CD4-positive, alpha-beta memory T cell (primary cell): ENCODE results near the gene C11orf21. TPM values are rescaled to one million over a fixed set of nuclear protein-coding genes. Genes with fewer than 3 reads are reported as not detected.
"Not testable (repeated sequence)": the region's sequence is repeated elsewhere in the genome, so short reads cannot be mapped to it uniquely, and the experiment has no call there.

Experiments
- CTCF ChIA-PET: fragments of 350-600 bp; sonication (Branson Sonifier 250); formaldehyde crosslinking; loops from one replicate; lab custom pipeline; 2021; ENCODE audit warnings: inconsistent platforms; ENCODE audit not compliant: partially characterized antibody; lab: Charles Lee
- POLR2A ChIA-PET: fragments of 350-600 bp; sonication (Branson Sonifier 250); formaldehyde crosslinking; loops from one replicate; lab custom pipeline; 2021; ENCODE audit not compliant: partially characterized antibody; lab: Charles Lee
- DNase-seq, 5 donors: peaks; one replicate each; pipeline versions ENCODE4 v3.0.0 to v3.0.0-alpha.2; 2020 to 2022; ENCODE audit warnings: mixed read lengths in 1 of 5
- H3K27ac ChIP-seq: one replicate; pipeline ENCODE4 v1.7.0; 2013; ENCODE audit warnings: low read depth, low read length
- H3K27me3 ChIP-seq: 2 replicates; pipeline ENCODE4 v1.7.0; 2013; ENCODE audit warnings: mild to moderate bottlenecking, low read length, moderate library complexity; ENCODE audit not compliant: insufficient read depth
- H3K36me3 ChIP-seq: 2 replicates; pipeline ENCODE4 v1.7.0; 2013; ENCODE audit warnings: mild to moderate bottlenecking, low read length, moderate library complexity; ENCODE audit not compliant: insufficient read depth
- H3K4me1 ChIP-seq: 2 replicates; pipeline ENCODE4 v1.7.0; 2013; ENCODE audit warnings: mild to moderate bottlenecking, low read length, moderate library complexity; ENCODE audit not compliant: insufficient read depth
- H3K4me3 ChIP-seq, 2 donors: one replicate each; pipeline ENCODE4 v1.7.0; 2013; ENCODE audit warnings: low read length in 2 of 2, mild to moderate bottlenecking in 1 of 2
- H3K9me3 ChIP-seq, 2 donors: one replicate each; pipeline ENCODE4 v1.7.0; 2013; ENCODE audit warnings: low read length in 2 of 2, control low read depth in 1 of 2; ENCODE audit not compliant: control insufficient read depth in 1 of 2
- H3K27ac Mint-ChIP-seq, 7 donors: one replicate each; pipeline ENCODE4 v1.8.0; 2020 to 2021; ENCODE audit warnings: mixed read lengths in 7 of 7, mild to moderate bottlenecking in 6 of 7, inconsistent platforms in 3 of 7, moderate library complexity in 3 of 7
- H3K27me3 Mint-ChIP-seq, 2 donors: one replicate each; pipeline ENCODE4 v1.8.0; 2020 to 2021; ENCODE audit warnings: mixed read lengths in 2 of 2
- H3K36me3 Mint-ChIP-seq, 2 donors: one replicate each; pipeline ENCODE4 v1.8.0; 2020 to 2021; ENCODE audit warnings: mixed read lengths in 2 of 2, inconsistent platforms in 1 of 2, mild to moderate bottlenecking in 1 of 2
- H3K4me1 Mint-ChIP-seq, 4 donors: one replicate each; pipeline ENCODE4 v1.8.0; 2020 to 2021; ENCODE audit warnings: mixed read lengths in 4 of 4, mild to moderate bottlenecking in 1 of 4
- H3K4me3 Mint-ChIP-seq, 8 donors: one replicate each; pipeline ENCODE4 v1.8.0; 2020 to 2021; ENCODE audit warnings: mixed read lengths in 8 of 8, mild to moderate bottlenecking in 7 of 8, moderate library complexity in 6 of 8, inconsistent platforms in 3 of 8
- H3K9me3 Mint-ChIP-seq, 8 donors: one replicate each; pipeline ENCODE4 v1.8.0; 2020 to 2021; ENCODE audit warnings: mixed read lengths in 8 of 8, mild to moderate bottlenecking in 5 of 8, inconsistent platforms in 3 of 8, moderate library complexity in 1 of 8
- intact Hi-C: fragments of 100-400 bp; cut with micrococcal nuclease; formaldehyde crosslinking; loops from one replicate; pipeline ENCODE4 v1.15.1; 2023
- polyA plus RNA-seq, 2 donors: library from polyadenylated mRNA; unstranded; fragments of 300-500 nt; fragmentation: Illumina TruSeq; gene quantifications; one replicate each; pipeline ENCODE4 v1.2.3, GENCODE V29; 2021
- total RNA-seq, 2 experiments: library from RNA; stranded (reverse); gene quantifications; one replicate each; pipeline ENCODE4 v1.2.3, GENCODE V29; 2021

The C11orf21 gene
- total and polyA plus RNA-seq, 4 experiments from 2014 or later, result 9.4 to 65.6 (median 37.6) TPM

GRCh38 chr11:2342981-2343380, 41.3 kb upstream of the C11orf21 start:
- no peak overlapping the region for H3K4me3 Mint-ChIP-seq
- no peaks in the 10 kb centered on the region for H3K36me3 Mint-ChIP-seq
- intact Hi-C loops, result no loop called here
- H3K27me3 Mint-ChIP-seq, result peaks cover 0 to 2% of the 10 kb centered on the region in 2 donors
- no peak overlapping the region for H3K27ac ChIP-seq
- CTCF ChIA-PET, result interaction anchor here (1.3 kb wide), 1 partner anchor 38 kb away, joined by 4 read pairs; no protein-coding TSS in a partner anchor
- H3K36me3 ChIP-seq, result no peaks in the 10 kb centered on the region
- H3K27me3 ChIP-seq, result no peaks in the 10 kb centered on the region
- no peak overlapping the region for H3K27ac Mint-ChIP-seq
- H3K9me3 ChIP-seq, result no peaks in the 10 kb centered on the region
- H3K4me1 Mint-ChIP-seq, result no peaks in the 10 kb centered on the region
- POLR2A ChIA-PET, result no interaction called here
- H3K4me3 ChIP-seq, result no peak overlapping the region
- no peak for DNase-seq
- no peaks in the 10 kb centered on the region for H3K4me1 ChIP-seq
- peaks cover 0 to 15% (median 7%) of the 10 kb centered on the region in 8 donors for H3K9me3 Mint-ChIP-seq

GRCh38 chr11:2342557-2342956, 40.8 kb upstream of the C11orf21 start:
- Mint-ChIP-seq H3K9me3 (peaks cover 0 to 15% (median 7%) of the 10 kb centered on the region in 8 donors), H3K27me3 (peaks cover 0 to 2% of the 10 kb centered on the region in 2 donors), H3K4me3 (no peak overlapping the region), H3K36me3 (no peaks in the 10 kb centered on the region), H3K27ac (no peak overlapping the region), H3K4me1 (no peaks in the 10 kb centered on the region)
- Histone ChIP-seq H3K36me3 (no peaks in the 10 kb centered on the region), H3K9me3 (no peaks in the 10 kb centered on the region), H3K4me1 (no peaks in the 10 kb centered on the region), H3K4me3 (no peak overlapping the region), H3K27ac (no peak overlapping the region), H3K27me3 (no peaks in the 10 kb centered on the region)
- POLR2A ChIA-PET, result no interaction called here
- CTCF ChIA-PET, result interaction anchor here (1.3 kb wide), 1 partner anchor 38 kb away, joined by 4 read pairs; no protein-coding TSS in a partner anchor
- intact Hi-C loops, result no loop called here
- no peak for DNase-seq

- H3K27me3 ChIP-seq, H3K27me3 Mint-ChIP-seq, H3K4me1 ChIP-seq, POLR2A ChIA-PET, H3K36me3 ChIP-seq, H3K4me3 Mint-ChIP-seq, H3K4me1 Mint-ChIP-seq, H3K36me3 Mint-ChIP-seq, intact Hi-C loops, H3K27ac ChIP-seq, CTCF ChIA-PET, DNase-seq, H3K9me3 ChIP-seq, H3K4me3 ChIP-seq: not testable (repeated sequence)
- Mint-ChIP-seq H3K27ac (peak overlapping the region in 1 of 7 donors; percentile 55), H3K9me3 (peaks cover 0 to 10% (median 1%) of the 10 kb centered on the region in 8 donors)
These were observed 37.0 kb upstream of the C11orf21 start for GRCh38 chr11:2338760-2339159.

- H3K4me1 ChIP-seq, H3K27ac ChIP-seq, H3K27me3 ChIP-seq, POLR2A ChIA-PET, H3K4me1 Mint-ChIP-seq, H3K4me3 ChIP-seq, intact Hi-C loops, CTCF ChIA-PET, H3K9me3 ChIP-seq, H3K4me3 Mint-ChIP-seq, H3K27ac Mint-ChIP-seq, H3K36me3 ChIP-seq, DNase-seq, H3K36me3 Mint-ChIP-seq: not testable (repeated sequence)
- Mint-ChIP-seq H3K9me3 (peaks cover 0 to 13% (median 10%) of the 10 kb centered on the region in 8 donors), H3K27me3 (peaks cover 10 to 13% of the 10 kb centered on the region in 2 donors)
These were observed 33.6 kb upstream of the C11orf21 start for GRCh38 chr11:2335286-2335685.

GRCh38 chr11:2333486-2334205, 31.9 kb upstream of the C11orf21 start:
- H3K36me3 ChIP-seq, H3K4me1 Mint-ChIP-seq, H3K4me1 ChIP-seq, CTCF ChIA-PET, H3K4me3 ChIP-seq, H3K36me3 Mint-ChIP-seq, H3K9me3 ChIP-seq, H3K27ac Mint-ChIP-seq, H3K4me3 Mint-ChIP-seq, H3K27me3 ChIP-seq, intact Hi-C loops, H3K27ac ChIP-seq, POLR2A ChIA-PET, DNase-seq: not testable (repeated sequence)
- Mint-ChIP-seq H3K27me3 (peaks cover 13 to 17% of the 10 kb centered on the region in 2 donors), H3K9me3 (peaks cover 0 to 17% (median 11%) of the 10 kb centered on the region in 8 donors)

GRCh38 chr11:2332569-2332968, 30.9 kb upstream of the C11orf21 start:
- H3K4me1 Mint-ChIP-seq, H3K4me1 ChIP-seq, POLR2A ChIA-PET, H3K27me3 ChIP-seq, intact Hi-C loops, H3K9me3 ChIP-seq, H3K4me3 ChIP-seq, CTCF ChIA-PET, DNase-seq, H3K27ac ChIP-seq, H3K36me3 Mint-ChIP-seq, H3K4me3 Mint-ChIP-seq, H3K27ac Mint-ChIP-seq, H3K36me3 ChIP-seq: not testable (repeated sequence)
- peaks cover 13 to 20% of the 10 kb centered on the region in 2 donors for H3K27me3 Mint-ChIP-seq
- peaks cover 0 to 17% (median 11%) of the 10 kb centered on the region in 8 donors for H3K9me3 Mint-ChIP-seq

- DNase-seq, result no peak
- Mint-ChIP-seq H3K4me1 (no peaks in the 10 kb centered on the region), H3K27ac (no peak overlapping the region), H3K27me3 (peaks cover 9 to 21% of the 10 kb centered on the region in 2 donors), H3K36me3 (no peaks in the 10 kb centered on the region), H3K4me3 (no peak overlapping the region), H3K9me3 (peaks cover 0 to 17% (median 11%) of the 10 kb centered on the region in 8 donors)
- no peaks in the 10 kb centered on the region for H3K4me1 ChIP-seq
- H3K36me3 ChIP-seq, result no peaks in the 10 kb centered on the region
- H3K4me3 ChIP-seq, result no peak overlapping the region
- no peaks in the 10 kb centered on the region for H3K9me3 ChIP-seq
- intact Hi-C loops, result no loop called here
- CTCF ChIA-PET, result interaction anchor here (0.8 kb wide), 1 partner anchor 25 kb away, joined by 4 read pairs; no protein-coding TSS in a partner anchor
- H3K27me3 ChIP-seq, result no peaks in the 10 kb centered on the region
- no peak overlapping the region for H3K27ac ChIP-seq
- POLR2A ChIA-PET, result no interaction called here
These were observed 29.7 kb upstream of the C11orf21 start for GRCh38 chr11:2331404-2331803.
